ENCODE measurements around the gene NAP1L4. TPM values are rescaled to one million over a fixed set of nuclear protein-coding genes. Genes with fewer than 3 reads are reported as not detected.

The NAP1L4 gene
- total RNA-seq, 1 experiment from 2014 or later = 144 TPM

DNA sequence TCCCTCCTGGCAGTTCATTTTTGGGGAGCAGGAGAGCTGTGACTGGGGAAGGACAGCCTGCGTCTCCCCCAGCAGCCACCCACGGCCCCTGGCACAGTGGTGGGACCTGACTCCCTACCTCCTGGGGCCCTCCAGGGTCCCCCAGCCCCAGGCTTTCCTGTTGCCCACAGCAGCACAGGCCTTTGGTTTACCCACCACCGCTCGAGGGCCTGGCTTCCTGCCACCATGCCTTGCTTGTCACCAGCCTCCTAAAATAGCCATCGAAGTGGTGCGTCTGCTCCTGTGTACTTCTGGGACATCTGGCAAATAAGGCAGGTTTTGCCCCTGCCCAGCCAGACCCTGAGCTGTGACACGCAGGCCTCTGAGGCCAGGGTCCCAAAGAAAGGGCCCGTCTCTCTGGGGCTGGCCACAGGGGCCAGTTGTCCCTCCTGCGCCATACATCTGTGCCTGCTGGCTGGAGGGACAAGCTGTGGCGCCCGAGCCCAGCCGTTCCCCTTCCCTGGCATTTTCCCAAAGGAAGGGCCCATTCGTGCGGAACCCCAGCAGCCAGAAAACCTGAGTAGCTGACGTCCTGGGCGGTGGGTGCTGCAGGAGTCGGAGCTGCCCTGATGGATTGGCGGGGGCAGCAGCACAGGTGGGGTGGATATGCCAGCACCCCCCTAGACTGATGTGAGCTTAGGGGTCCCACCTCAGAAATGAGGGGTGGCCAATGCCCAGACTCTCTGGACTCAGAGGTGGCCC is 77.5 kb downstream of the NAP1L4 start (continued):
- no peak for TF ChIP-seq CTCF (IDR thresholded peaks at IDR 0.05 in 2 of 3, conservative IDR thresholded peaks at IDR 0.05 in 1 of 3; ENCODE audit: borderline replicate concordance in 1 of 3, insufficient read depth in 1 of 3, low read depth in 2 of 3, low read length in 2 of 3)

GRCh38 chr11:2913776-2914175 is 78.4 kb downstream of the NAP1L4 start:
- BruUV-seq (replicated peaks) = no TSS peak
- POLR2A ChIA-PET = interaction anchor here (3.0 to 3.6 kb wide), 2 partner anchors 12 to 16 kb away, joined by 13 to 44 read pairs; partner anchors contain the start of gene PHLDA2
- RAD21 ChIA-PET (ENCODE audit: low non-redundant PET in 1 of 2, low total read pairs in 2 of 2, uncharacterized antibody in 2 of 2, unreplicated experiment in 2 of 2) = no interaction called here
- Histone ChIP-seq H3K9ac (ENCODE audit: low read length) (peak overlapping the region; percentile 65), H3K79me2 (ENCODE audit: insufficient read depth, low read length) (no peaks in the 10 kb centered on the region), H3K27me3 (ENCODE audit: insufficient read depth, low read length) (no peaks in the 10 kb centered on the region), H3K4me2 (ENCODE audit: low read length) (peak overlapping the region; percentile 93), H3K4me3 (replicated peaks in 1 of 2; ENCODE audit: low read depth in 1 of 2, low read length in 2 of 2) (peak overlapping the region in 1 of 2 experiments; percentile 54; a peak in 1 of 4 replicates), H3K4me1 (ENCODE audit: control insufficient read depth in 1 of 2, insufficient read depth in 2 of 2, low read length in 2 of 2) (peaks cover 49 to 55% of the 10 kb centered on the region in 2 experiments), H3K9me2 (ENCODE audit: insufficient read depth) (no peaks in the 10 kb centered on the region), H3K9me3 (ENCODE audit: control insufficient read depth in 1 of 2, insufficient read depth in 1 of 2, low read depth in 1 of 2, low read length in 2 of 2) (no peaks in the 10 kb centered on the region), H3K27ac (ENCODE audit: low read depth, low read length) (peak overlapping the region; percentile 97), H3K36me3 (ENCODE audit: control insufficient read depth in 1 of 2, insufficient read depth in 2 of 2, low read length in 2 of 2) (no peaks in the 10 kb centered on the region), H4K20me1 (ENCODE audit: insufficient read depth) (no peaks in the 10 kb centered on the region), H2AFZ (ENCODE audit: low read depth, low read length, poor library complexity, severe bottlenecking) (no peak overlapping the region)
- intact Hi-C loops (cut with micrococcal nuclease) = no loop called here
- TF ChIP-seq EGR1 (IDR thresholded peaks at IDR 0.05; ENCODE audit: low read depth) (no peak), SP1 (IDR thresholded peaks at IDR 0.05; ENCODE audit: low read depth) (no peak), FOSL1 (IDR thresholded peaks at IDR 0.05; ENCODE audit: low read depth) (no peak), CEBPB (IDR thresholded peaks at IDR 0.05; ENCODE audit: low read depth) (no peak), ZNF274 (IDR thresholded peaks at IDR 0.05; ENCODE audit: low read depth, low read length) (no peak), CTCF (IDR thresholded peaks at IDR 0.05 in 2 of 3, conservative IDR thresholded peaks at IDR 0.05 in 1 of 3; ENCODE audit: borderline replicate concordance in 1 of 3, insufficient read depth in 1 of 3, low read depth in 2 of 3, low read length in 2 of 3) (no peak), POLR2AphosphoS5 (IDR thresholded peaks at IDR 0.05; ENCODE audit: low read depth, low read length) (no peak), YY1 (IDR thresholded peaks at IDR 0.05; ENCODE audit: extremely low read depth, insufficient replicate concordance, low read depth, low read length) (no peak)
- DNase-seq (ENCODE audit: low read depth, low spot score) (no peak), ATAC-seq (no peak)
- CTCF ChIA-PET = interaction anchor here (0.8 kb wide), 1 partner anchor 23 kb away, joined by 3 read pairs; no protein-coding TSS in a partner anchor

Data from HCT116 (cell line).